GM21390 (cell line): Measurements from ENCODE around the gene CALN1.
"Not testable (repeated sequence)": the region's sequence is repeated elsewhere in the genome, so short reads cannot be mapped to it uniquely, and the experiment has no call there.

Experiments
- ATAC-seq: cut with Tn5 transposase; IDR thresholded peaks from one replicate; pipeline ENCODE4 v1.9.1; 2021; ENCODE audit not compliant: unreplicated experiment

The CALN1 gene

DNA sequence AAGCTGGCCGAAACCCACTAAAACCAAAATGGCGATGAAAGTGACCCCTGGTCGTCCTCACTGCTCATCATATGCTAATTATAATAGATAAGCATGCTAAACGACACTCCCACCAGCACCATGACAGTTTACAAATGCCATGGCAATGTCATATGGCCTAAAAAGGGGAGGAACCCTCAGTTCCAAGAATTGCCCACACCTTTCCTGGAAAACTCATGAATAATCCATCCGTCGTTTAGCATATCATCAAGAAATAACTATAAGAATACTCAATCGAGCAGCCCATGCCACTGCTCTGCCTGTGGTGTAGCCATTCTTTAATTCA is 422.0 kb downstream of the CALN1 start:
- no peak for ATAC-seq

DNA sequence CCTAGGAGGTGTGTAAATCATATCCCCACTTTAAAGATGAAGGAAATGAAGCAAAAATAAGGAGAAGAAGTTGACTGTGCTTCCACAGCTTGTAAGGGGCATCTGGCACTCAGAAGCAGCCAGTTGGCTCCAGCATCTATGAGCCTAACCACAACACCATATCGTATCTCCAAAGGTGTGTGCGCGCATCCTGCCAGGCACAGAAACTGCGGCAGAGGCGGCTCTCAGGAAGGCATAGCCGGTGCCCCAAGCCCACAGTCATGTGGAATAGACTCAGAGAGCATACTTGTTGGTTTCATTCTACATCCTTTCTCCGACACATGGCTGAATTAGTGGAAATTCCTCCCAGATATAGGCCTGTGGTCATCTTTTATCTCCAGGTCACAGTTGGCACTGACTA is 423.9 kb downstream of the CALN1 start:
- ATAC-seq = no peak

DNA sequence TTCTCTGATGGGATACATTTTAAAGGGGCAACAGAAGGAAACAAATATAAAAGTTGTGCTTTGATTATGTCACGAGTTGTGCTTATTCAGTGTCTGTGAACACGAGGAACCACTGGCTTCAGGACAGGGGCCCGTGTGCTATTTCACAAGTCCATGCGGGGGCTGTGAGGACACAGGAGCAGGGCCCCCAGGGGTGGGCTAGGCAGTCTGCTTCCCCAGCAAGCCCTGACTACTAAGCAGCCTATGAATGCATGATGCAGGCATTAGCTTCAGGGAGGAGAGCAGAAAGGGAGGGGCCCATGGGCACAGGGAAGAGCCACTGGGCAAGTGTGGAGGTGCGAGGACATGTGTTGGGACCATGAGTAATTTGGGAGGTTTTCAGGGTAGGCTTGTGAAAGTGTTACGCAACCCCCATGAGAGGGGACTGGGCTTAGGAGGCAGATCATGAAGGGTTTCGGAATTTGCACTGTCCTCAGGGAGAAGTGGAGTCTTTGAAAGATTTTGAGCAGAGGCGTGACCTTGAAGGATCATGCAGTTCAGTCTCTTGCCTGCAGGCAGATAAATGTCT is 424.9 kb downstream of the CALN1 start:
- ATAC-seq = no peak

DNA sequence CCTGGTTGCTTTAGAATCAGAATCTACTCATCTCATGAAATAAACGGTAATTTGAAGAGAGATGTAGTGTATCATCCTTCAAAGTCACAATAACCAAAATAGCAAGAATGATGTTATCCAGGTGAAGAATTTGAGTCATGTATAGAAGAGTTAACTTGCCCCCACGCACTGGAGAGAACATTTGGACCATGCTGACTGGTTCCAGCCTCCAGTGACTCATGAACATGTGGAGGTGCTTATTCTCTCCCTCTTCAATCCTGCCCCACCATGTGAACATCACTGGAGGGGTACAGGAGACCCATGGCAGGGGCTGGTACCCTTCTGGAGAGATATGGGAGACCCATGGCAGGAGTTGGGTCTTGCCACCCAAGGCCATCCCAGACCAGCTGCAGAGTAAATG is 427.8 kb downstream of the CALN1 start:
- no peak for ATAC-seq

DNA sequence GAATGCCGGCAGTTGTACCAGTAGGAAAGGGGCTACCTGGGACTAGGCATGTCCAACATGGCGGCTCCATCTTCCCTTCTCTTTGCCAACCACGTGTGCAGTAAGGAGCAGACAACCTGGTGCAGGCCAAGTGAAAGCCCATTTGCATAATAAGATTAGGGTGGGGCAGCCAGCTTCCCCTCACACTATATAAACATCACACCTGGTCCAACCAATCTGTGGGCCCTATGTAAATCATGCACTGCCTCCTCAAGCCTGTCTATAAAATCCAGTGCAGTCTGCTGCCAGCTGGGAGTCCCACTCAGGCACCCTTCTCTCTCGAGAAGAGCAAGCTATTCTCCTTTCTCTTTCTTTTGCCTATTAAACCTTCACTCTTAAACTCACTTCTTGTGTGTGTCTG is 429.3 kb downstream of the CALN1 start:
- no peak for ATAC-seq

DNA sequence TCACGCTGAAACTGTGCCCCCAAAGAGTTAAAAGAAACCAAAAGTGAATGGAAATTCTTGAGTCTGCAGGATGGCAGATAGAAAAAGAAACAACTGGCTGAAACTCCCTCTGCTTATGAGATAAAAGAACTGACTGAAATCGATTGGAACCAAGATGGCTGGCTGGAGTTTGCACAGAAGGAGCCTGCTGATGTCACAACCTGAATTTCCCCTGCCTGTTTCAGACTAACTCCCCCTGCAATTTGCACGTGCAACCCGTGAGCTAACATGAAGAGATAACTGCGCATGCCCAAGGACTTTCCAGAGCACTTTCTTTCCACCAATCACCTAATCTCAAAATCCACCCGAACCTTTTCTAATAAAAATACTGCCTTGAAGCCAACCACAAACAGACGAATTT is 435.5 kb downstream of the CALN1 start:
- no peak for ATAC-seq

DNA sequence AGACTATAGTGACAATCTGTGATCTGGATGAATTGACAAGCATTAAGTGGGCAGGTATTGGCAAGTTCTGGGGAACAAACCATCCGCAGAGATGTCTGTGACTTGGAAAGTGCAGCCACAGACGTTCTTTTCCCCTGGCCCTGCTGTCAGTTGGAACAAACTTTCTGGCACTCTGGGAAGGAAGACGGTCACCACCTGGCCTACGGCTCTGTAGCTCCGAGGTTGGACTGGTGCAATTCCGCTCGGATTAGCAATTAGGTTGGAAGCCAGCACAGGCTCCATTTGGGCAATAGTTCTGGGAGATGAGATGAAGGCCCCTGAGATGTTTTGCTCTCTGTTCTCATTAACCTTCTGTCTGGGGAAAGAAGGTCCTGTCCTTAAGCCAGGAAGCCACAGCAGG is 437.5 kb downstream of the CALN1 start:
- no peak for ATAC-seq

DNA sequence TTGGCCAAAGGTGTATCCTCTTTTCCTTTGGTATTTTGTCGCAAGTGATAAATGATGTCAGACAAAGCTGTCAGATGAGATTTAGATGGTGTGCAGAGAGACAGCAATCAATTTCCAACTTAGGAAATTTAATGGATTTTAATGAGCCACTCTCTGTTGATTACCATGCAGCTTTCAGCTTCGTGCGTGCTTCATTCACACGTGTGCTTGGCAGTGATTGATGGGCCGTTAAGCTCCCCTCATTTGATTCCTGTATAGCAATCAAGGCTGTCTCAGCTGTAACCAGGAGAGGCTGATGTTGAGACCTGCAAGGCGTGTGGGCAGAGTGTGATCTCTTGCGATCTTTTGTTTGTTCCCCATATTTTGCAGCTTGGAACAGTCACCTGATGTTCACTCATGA is 439.6 kb downstream of the CALN1 start:
- ATAC-seq = no peak

DNA sequence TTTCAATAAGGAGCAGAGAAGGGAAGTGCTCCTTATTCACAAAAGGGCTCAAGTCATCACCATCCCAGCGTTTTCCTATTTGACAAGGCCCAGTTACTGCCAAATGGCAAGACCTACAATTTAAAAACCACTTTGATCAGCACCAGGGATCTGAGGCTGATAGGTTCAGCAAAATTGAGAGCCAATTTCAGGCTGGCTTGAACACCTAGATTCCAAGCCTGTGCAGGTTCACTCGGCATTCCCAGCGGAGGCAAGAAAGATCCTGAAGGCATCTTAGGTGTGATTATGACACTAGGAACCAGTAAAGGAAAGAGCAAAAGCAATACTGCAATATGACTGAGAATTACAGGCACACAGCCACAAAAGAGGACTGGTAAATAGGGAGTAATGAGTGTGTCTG is 441.4 kb downstream of the CALN1 start:
- no peak for ATAC-seq

DNA sequence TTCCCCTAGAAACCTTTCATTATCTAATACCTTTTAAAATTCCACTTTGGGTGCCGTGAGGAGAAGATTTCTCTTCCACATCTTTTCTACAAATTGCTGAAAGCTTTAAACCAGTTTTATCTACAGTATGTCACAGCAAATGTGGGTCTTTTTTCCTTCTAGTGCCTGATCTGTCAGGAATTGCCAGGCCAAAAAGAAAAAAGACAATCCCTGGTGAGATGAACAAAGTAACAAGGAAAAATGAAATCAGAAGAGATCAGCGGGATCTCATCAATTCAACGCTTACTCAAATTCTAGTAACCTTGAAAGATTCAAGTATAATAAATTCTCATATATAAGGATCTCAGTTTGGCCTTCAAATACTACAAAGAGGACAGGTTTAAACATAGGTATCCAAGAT is 449.5 kb downstream of the CALN1 start:
- no peak for ATAC-seq

DNA sequence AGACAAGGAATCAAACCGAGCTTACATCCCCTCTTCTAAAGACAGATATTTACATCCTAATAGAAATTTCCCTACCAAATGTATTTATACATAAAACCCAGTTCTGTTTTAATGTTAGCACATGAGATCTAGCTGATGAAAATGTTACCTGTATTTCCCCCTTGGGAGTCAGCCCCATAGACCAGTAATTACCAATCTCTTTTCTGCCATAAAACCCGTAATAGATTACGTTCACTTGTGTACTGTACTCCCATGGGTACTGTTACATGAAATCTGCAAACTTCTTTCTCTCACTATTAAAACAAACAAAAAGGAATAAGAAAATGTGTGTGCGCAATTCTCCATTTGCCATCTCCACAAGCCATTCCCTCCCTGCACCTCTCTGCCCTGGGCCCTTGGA is 450.9 kb downstream of the CALN1 start:
- no peak for ATAC-seq

DNA sequence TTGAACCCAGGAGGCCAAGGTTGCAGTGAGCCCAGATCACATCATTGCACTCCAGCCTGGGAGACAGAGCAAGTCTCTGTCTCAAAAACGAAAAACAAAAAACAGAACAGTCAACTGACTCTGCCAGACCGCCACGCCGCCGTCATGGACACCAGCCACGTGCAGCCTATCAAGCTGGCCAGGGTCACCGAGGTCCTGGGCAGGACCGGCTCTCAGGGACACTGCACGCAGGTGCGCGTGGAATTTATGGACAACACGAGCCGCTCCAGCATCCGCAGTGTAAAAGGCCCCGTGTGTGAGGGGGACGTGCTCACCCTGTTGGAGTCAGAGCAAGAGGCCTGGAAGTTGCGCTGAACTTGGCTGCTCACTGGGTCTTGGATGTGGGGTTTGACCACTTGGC is 470.0 kb downstream of the CALN1 start:
- ATAC-seq = no peak

DNA sequence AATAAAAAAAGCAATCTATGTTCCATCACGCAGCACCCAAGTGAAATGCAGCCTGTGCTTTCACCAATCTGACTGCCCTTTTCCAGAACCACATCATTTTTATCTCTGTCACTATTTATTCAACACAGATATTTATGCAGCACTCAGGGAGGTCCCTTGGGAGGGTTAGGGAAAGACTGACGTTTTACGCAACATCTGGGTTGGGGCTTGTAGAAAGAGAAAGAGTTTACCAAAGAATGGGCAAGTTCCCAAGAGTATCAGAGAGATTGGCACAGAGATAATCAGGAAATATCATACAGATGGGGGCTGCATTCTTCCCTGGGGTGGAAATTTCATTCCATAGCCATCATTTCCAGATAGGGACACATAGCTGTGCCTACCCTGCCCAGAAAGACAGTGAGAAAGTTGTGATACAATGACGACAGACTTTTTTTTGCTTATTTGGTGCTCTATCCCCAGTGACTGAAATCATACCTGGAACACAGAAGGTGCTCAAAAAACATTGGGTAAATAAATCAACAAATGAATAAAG is 474.2 kb downstream of the CALN1 start:
- ATAC-seq = no peak

DNA sequence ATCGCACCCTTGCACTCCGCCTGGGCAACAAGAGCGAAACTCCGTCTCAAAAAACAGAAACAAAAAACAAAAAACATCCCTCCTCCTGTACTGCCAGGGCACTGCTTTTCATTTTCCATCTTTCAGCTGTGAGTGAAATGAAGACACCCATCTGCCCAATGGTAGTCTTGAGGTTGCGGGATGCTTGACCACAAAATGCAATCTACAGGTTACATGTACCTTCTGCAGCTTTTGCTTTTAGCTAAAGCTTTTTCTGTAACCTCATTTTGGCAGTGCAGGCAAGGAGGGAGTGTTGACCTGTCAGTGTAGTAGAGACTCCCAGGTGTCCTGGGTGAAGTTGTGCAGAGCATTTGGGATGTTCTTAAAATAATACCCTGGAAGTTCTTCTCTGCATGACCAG is 476.5 kb downstream of the CALN1 start:
- ATAC-seq = no peak

DNA sequence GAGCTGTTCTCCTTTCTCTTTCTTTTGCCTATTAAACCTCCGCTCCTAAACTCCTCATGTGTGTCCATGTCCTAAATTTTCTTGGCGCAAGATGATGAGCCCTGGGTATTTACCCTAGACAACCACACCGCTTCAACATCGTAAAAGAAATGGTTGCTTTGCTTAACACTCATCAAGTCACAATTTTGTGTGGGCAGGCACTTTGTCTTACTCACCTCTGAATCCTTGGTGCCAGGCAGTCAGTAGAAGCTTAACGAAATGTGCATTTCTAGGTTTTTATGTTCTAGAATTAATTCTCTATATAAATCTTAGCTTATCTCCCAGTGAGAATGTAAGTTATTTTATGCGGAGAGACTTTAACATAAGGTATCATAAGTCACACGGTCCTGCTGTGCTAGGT is 478.7 kb downstream of the CALN1 start:
- no peak for ATAC-seq

DNA sequence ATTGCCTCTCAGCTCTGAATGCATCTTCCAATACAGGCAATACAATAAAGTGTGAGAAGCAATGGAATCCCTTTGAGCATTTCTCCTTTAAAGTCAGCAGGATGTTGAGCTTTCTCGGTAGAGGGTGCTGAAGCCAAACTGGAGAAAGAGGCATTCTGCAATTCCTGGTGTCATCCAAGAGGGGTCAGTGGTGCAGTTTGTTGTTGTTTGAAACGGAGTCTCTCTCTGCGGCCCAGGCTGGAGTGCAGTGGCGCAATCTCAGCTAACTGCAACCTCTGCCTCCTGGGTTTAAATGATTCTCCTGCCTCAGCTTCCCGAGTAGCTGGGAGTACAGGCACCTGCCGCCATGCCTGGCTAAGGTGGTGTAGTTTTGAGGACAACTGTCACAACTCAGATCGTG is 486.5 kb downstream of the CALN1 start:
- no peak for ATAC-seq

DNA sequence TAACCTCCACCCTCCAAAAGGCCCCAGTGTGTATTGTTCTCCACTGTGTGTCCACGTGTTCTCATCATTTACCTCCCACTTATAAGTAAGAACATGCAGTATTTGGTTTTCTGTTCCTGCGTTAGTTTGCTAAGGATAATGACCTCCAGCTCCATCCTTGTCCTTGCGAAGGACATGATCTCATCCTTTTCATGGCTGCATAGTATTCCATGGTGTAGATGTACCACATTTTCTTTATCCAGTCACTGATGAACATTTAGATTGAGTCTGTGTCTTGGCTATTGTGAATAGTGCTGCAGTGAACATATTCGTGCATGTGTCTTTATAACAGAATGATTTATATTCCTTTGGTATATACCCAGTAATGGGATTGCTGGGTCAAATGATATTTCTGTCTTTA is 497.9 kb downstream of the CALN1 start:
- not testable (repeated sequence) for ATAC-seq

DNA sequence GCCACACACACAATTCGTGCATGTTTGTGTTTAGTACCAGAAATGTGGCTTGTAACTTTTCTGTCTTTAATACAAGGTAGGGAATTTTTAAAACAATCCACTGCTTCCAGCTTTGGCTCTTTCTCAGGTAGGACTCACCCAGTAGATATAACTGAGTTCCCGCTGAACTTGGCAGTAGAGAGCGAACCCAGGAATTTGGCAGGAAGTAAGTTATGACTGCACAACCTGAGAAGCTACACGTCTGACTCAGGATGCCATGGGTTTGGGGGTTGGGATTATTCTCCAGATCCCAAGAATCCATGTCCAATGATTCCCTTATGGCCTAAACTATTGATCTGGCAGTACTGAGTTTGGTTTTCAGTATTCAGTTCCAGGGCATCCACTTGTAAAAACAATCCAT is 499.7 kb downstream of the CALN1 start:
- no peak for ATAC-seq

DNA sequence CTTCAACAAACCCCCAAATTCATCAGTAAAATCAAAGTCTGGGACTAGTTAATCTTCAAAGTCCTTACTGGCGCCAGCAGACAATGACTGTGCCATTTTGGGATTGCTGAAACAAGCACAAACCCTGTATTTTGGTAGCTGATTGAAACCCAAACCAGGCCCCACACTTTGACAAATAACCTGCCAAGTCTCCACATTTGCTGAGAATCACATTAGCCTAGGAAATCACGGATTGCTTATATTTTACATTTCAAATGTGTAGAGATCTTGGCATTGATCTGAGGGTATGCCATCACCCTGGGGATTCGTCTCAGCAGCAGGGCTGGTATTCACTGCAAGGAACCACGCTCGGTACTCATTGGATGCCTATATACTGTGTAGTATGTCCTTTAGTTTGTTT is 501.1 kb downstream of the CALN1 start:
- ATAC-seq = no peak

DNA sequence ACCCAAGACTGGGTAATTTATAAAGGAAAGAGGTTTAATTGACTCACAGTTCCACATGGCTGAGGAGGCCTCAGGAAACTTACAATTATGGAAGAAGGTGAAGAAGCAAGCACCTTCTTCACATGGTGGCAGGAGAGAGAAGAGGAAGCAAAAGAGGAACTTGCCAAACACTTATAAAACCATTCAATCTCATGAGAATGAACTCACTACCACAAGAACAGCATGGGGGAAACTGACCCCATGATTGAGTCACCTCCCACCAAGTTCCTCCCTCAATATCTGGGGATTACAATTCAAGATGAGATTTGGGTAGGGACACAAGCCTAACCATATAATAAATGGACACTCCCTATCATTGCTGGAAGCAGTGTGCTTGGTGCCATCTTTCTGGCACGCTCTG is 506.3 kb downstream of the CALN1 start:
- no peak for ATAC-seq

DNA sequence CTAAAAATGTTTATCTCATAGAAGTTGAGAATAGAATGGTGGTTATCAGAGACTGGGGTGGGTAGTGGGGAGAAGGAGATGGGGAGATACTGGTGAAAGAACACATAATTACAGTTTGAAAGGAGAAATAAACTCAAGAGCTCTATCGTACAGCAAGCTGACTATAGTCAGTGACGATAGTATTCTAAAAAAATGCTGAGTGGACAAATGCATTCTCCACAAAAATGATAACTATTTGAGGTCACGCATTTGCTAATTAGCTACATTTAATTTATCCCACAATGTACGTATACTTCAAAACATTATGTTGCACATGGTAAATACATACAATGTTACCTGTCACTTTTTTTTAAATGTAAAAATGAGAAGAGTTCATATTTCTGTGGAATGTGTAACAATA is 507.7 kb downstream of the CALN1 start:
- ATAC-seq = no peak

DNA sequence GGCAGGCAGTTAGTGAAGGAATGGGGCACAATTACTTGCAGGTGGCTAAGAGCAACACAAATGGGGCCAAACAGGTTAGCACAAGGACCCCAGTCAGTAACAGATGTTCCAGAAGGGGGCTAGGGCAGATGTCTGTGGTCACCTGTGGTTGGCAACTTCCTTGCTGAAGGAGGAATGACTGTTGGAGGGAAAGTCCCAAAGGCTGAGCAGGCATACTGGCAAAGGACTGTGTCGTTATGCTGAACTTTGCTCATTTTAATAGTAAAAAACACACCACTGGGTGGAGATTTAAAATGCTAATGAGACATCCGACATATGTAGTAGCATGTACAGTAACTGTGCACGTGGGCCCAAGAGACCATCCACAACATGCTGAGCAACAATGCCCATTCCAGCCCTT is 511.6 kb downstream of the CALN1 start:
- ATAC-seq = no peak

DNA sequence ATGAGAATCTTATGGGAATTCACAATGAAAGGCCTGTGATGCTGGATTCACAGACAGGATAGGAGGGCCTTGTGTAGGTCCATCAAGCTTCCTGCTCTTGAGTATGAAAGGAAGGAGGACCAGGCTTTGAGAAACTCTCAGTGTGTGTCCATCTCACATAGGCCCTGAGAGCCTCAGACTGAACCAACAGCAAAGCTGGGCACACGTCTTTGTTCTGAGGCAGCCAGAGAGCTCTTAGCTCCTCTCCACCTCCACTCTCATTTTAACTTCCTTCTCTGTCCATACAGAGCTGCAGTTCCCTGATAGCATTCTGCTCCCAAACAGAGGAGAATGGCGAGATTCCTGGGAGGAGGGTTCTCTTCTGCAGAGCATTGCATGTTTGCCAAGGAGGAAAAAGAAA is 515.6 kb downstream of the CALN1 start:
- no peak for ATAC-seq

DNA sequence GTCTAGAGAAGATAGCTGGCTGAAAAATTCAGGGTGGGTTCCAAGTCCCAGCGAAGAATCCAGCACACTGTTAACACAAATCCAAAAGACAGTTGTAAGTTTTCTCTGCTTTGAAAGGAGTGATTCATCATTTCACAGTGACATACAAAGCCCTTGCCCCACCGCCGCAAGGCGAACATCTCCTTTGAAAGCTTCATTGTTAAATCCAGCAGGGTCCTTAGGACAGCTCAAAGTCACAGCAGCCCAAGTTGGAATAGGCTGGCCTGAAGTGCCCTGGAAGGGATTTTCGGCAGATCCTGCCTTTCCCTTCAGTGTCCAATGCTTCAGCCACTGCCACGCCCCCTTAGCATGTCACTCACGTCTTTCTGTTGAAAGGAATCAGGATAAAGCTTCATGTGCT is 526.1 kb downstream of the CALN1 start:
- ATAC-seq = no peak
